HCT116 (cell line): ENCODE data around the gene CLCN3.

Source experiments
- ATF3 ChIP-seq: IDR thresholded peaks from 2 replicates; pipeline ENCODE4 v1.6.1; 2012
- CEBPB ChIP-seq: IDR thresholded peaks from 2 replicates; pipeline ENCODE4 v1.6.1; 2012; ENCODE audit warnings: low read depth
- POLR2A ChIP-seq: IDR thresholded peaks from 2 replicates; pipeline ENCODE4 v1.7.0; 2011; ENCODE audit warnings: borderline replicate concordance; ENCODE audit not compliant: insufficient read depth, insufficient read length; ENCODE audit errors: extremely low read depth
- POLR2AphosphoS5 ChIP-seq: IDR thresholded peaks from 2 replicates; pipeline ENCODE4 v1.6.1; 2011; ENCODE audit warnings: mild to moderate bottlenecking, low read depth, low read length, moderate library complexity
- ZFX ChIP-seq: fragments of 450-650 bp; IDR thresholded peaks from 2 replicates; pipeline ENCODE4 v1.6.1; 2017
- TF ChIP-seq, protein P1 (sequence below), 3 experiments: fragments of 200-600 bp in 1 of 3; sonication (generic) in 1 of 3; IDR thresholded peaks in 2 of 3; conservative IDR thresholded peaks in 1 of 3; 2 replicates each; pipeline ENCODE4 v1.5.1; 2012 to 2017; ENCODE audit warnings: low read depth in 2 of 3, low read length in 2 of 3, antibody characterized with exemption in 1 of 3, borderline replicate concordance in 1 of 3, control low read depth in 1 of 3, mild to moderate bottlenecking in 1 of 3, mixed read lengths in 1 of 3, mixed run types in 1 of 3, moderate library complexity in 1 of 3; ENCODE audit not compliant: insufficient read depth in 1 of 3
- TF ChIP-seq, protein P2 (sequence below): IDR thresholded peaks from 2 replicates; pipeline ENCODE4 v1.6.1; 2012

GRCh38 chr4:169660929-169661328 lies 40.6 kb downstream of the CLCN3 start:
- TF ChIP-seq, protein P1, sequence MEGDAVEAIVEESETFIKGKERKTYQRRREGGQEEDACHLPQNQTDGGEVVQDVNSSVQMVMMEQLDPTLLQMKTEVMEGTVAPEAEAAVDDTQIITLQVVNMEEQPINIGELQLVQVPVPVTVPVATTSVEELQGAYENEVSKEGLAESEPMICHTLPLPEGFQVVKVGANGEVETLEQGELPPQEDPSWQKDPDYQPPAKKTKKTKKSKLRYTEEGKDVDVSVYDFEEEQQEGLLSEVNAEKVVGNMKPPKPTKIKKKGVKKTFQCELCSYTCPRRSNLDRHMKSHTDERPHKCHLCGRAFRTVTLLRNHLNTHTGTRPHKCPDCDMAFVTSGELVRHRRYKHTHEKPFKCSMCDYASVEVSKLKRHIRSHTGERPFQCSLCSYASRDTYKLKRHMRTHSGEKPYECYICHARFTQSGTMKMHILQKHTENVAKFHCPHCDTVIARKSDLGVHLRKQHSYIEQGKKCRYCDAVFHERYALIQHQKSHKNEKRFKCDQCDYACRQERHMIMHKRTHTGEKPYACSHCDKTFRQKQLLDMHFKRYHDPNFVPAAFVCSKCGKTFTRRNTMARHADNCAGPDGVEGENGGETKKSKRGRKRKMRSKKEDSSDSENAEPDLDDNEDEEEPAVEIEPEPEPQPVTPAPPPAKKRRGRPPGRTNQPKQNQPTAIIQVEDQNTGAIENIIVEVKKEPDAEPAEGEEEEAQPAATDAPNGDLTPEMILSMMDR (IDR thresholded peaks at IDR 0.05 in 2 of 3, conservative IDR thresholded peaks at IDR 0.05 in 1 of 3; ENCODE audit: borderline replicate concordance in 1 of 3, insufficient read depth in 1 of 3, low read depth in 2 of 3, low read length in 2 of 3), result no peak
- TF ChIP-seq POLR2AphosphoS5 (no peak), POLR2A (no peak), CEBPB (no peak), ZFX (no peak), ATF3 (no peak)
- TF ChIP-seq, protein P2, sequence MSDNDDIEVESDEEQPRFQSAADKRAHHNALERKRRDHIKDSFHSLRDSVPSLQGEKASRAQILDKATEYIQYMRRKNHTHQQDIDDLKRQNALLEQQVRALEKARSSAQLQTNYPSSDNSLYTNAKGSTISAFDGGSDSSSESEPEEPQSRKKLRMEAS, result no peak
